CD8-positive, alpha-beta memory T cell (primary cell): ENCODE data around the gene STX1A. TPM values are rescaled to one million over a fixed set of nuclear protein-coding genes. Genes with fewer than 3 reads are reported as not detected.
A peak's percentile ranks its signal among the peaks of the same experiment; 100 is the strongest.
"Not testable (repeated sequence)": the region's sequence is repeated elsewhere in the genome, so short reads cannot be mapped to it uniquely, and the experiment has no call there.

Experiments
- CTCF ChIA-PET: fragments of 350-600 bp; sonication (Branson Sonifier 250); formaldehyde crosslinking; loops from one replicate; lab custom pipeline; 2021; ENCODE audit warnings: antibody characterized with exemption; lab: Charles Lee
- POLR2A ChIA-PET: fragments of 350-600 bp; sonication (Branson Sonifier 250); formaldehyde crosslinking; loops from one replicate; lab custom pipeline; 2021; ENCODE audit warnings: antibody characterized with exemption; lab: Charles Lee
- DNase-seq, 5 donors: peaks; one replicate each; pipeline versions ENCODE4 v3.0.0 to v3.0.0-alpha.2; 2020 to 2022; ENCODE audit warnings: mixed read lengths in 1 of 5
- H3K27ac ChIP-seq: one replicate; pipeline ENCODE4 v1.7.0; 2013; ENCODE audit warnings: low read depth, mild to moderate bottlenecking, low read length, moderate library complexity
- H3K27me3 ChIP-seq: 2 replicates; pipeline ENCODE4 v1.7.0; 2013; ENCODE audit warnings: low read length, mild to moderate bottlenecking; ENCODE audit not compliant: insufficient read depth, poor library complexity, severe bottlenecking
- H3K36me3 ChIP-seq: 2 replicates; pipeline ENCODE4 v1.7.0; 2013; ENCODE audit warnings: mild to moderate bottlenecking, low read length, moderate library complexity; ENCODE audit not compliant: insufficient read depth
- H3K4me1 ChIP-seq: 2 replicates; pipeline ENCODE4 v1.7.0; 2013; ENCODE audit warnings: mild to moderate bottlenecking, low read length, moderate library complexity; ENCODE audit not compliant: insufficient read depth
- H3K4me3 ChIP-seq: 2 replicates; pipeline ENCODE4 v1.7.0; 2013; ENCODE audit warnings: mild to moderate bottlenecking, low read length
- H3K9me3 ChIP-seq: 2 replicates; pipeline ENCODE4 v1.7.0; 2013; ENCODE audit warnings: mild to moderate bottlenecking, low read length
- H3K27ac Mint-ChIP-seq, 8 donors: one replicate each; pipeline ENCODE4 v1.8.0; 2020 to 2021; ENCODE audit warnings: mixed read lengths in 8 of 8, mild to moderate bottlenecking in 6 of 8, inconsistent platforms in 3 of 8, moderate library complexity in 3 of 8
- H3K27me3 Mint-ChIP-seq, 2 donors: one replicate each; pipeline ENCODE4 v1.8.0; 2020 to 2021; ENCODE audit warnings: mixed read lengths in 2 of 2, mild to moderate bottlenecking in 1 of 2, moderate library complexity in 1 of 2
- H3K36me3 Mint-ChIP-seq, 3 donors: one replicate each; pipeline ENCODE4 v1.8.0; 2020 to 2021; ENCODE audit warnings: mixed read lengths in 3 of 3, inconsistent platforms in 1 of 3, mild to moderate bottlenecking in 1 of 3
- H3K4me1 Mint-ChIP-seq, 3 donors: one replicate each; pipeline ENCODE4 v1.8.0; 2020 to 2021; ENCODE audit warnings: mixed read lengths in 3 of 3, inconsistent platforms in 1 of 3, mild to moderate bottlenecking in 1 of 3
- H3K4me3 Mint-ChIP-seq, 7 donors: one replicate each; pipeline ENCODE4 v1.8.0; 2020 to 2021; ENCODE audit warnings: mixed read lengths in 7 of 7, mild to moderate bottlenecking in 6 of 7, moderate library complexity in 4 of 7, inconsistent platforms in 2 of 7
- H3K9me3 Mint-ChIP-seq, 5 donors: one replicate each; pipeline ENCODE4 v1.8.0; 2020 to 2022; ENCODE audit warnings: mixed read lengths in 5 of 5, mild to moderate bottlenecking in 3 of 5, moderate library complexity in 2 of 5, inconsistent platforms in 1 of 5
- polyA plus RNA-seq: library from polyadenylated mRNA; unstranded; fragments of 300-500 nt; fragmentation: Illumina TruSeq; gene quantifications from one replicate; pipeline ENCODE4 v1.2.3, GENCODE V29; 2021
- total RNA-seq, 2 experiments: library from RNA; stranded (reverse); gene quantifications; one replicate each; pipeline ENCODE4 v1.2.3, GENCODE V29; 2021

STX1A gene
- total and polyA plus RNA-seq, 3 experiments from 2014 or later = 1.5 to 18.8 (median 18.4) TPM

DNA sequence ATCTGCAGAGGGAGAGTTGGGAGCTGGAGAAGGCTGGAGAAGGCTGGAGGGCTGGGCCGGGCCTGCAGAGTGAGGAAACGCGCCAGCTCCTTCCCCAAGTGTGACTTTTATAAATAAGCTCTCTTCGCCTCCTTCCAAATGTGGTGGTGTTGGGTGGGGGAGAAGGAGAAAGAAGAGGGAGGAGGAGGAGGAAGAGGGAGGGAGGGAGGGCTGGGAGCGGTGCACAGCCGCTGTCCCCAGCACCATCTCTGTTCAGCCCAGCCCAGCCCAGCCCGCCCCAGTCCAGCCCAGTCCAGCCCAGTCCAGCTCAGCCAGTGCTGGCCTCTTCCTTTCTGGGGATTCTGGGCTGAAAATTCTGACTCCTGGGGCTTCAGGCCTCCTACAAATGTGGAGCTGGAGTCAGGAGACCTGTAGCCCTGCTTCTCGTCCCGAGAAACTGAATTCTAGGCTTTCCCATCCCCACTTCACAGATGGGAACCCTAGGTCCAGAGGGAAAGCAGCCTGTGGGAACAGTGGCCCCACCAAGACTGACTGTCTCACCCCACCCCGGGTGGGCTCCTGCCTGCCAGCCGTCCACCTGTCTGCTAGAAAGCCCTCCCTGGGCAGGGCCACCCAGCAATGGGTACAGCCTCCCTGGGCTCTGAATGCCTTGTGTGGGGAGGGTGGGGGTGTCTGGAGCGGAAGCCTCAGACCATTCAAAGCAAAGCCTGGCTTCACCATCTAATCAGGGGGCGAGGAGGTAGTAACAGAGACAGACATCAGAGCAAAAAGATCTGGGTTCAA lies 2.3 kb downstream of the STX1A start:
- no peaks in the 10 kb centered on the region for H3K36me3 ChIP-seq
- peaks cover 18% of the 10 kb centered on the region for H3K4me1 ChIP-seq
- Mint-ChIP-seq H3K27ac (peak overlapping the region; percentile 30 to 97 (median 83)), H3K4me1 (peaks cover 22 to 30% (median 22%) of the 10 kb centered on the region in 3 donors), H3K27me3 (peaks cover 0 to 3% of the 10 kb centered on the region in 2 donors), H3K36me3 (peaks cover 0 to 1% (median 0%) of the 10 kb centered on the region in 3 donors), H3K4me3 (peak overlapping the region; percentile 80 to 92 (median 85)), H3K9me3 (peaks cover 0 to 2% (median 0%) of the 10 kb centered on the region in 5 donors)
- H3K27me3 ChIP-seq = no peaks in the 10 kb centered on the region
- no peak for DNase-seq
- peak overlapping the region; percentile 66 for H3K4me3 ChIP-seq
- ChIA-PET CTCF (interaction anchor here (1.0 to 4.1 kb wide), 5 partner anchors 8 to 111 kb away, joined by 3 to 14 read pairs (median 3); no protein-coding TSS in a partner anchor), POLR2A (interaction anchor here (0.6 to 0.8 kb wide), 4 partner anchors 19 to 139 kb away, joined by 4 read pairs; partner anchors contain the start of gene TBL2)
- H3K27ac ChIP-seq = no peak overlapping the region
- H3K9me3 ChIP-seq = no peaks in the 10 kb centered on the region

DNA sequence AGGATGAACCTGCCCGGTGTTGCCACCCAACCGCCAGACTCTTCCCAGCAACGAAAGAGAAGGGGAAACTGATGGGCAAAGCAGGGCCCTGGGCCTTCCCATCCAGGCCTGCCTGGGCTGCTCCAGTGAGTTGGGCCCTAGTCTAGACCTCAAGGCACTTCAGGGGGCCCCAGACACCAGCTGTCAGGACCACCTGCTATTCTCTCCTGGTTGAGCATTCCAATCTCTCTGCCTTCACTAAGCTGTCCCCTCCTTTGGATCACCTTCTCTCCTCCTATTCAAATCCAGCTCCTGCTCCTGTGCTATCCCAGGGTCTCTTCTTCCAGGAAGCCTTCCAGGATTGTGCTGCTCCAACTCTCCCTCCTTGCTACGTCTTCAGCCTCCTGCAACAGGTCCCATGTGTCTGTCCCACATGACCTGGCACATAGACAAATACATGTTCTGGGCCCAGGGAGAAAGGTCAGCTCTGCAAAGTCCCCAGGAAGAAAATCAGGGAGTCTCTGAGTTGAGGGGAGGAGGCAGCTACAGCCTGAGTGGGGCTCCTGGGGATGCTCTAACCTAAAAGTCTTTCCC lies 3.1 kb downstream of the STX1A start:
- H3K4me1 Mint-ChIP-seq = peaks cover 22 to 30% (median 22%) of the 10 kb centered on the region in 3 donors
- Histone ChIP-seq H3K4me3 (no peak overlapping the region), H3K4me1 (peaks cover 18% of the 10 kb centered on the region), H3K9me3 (no peaks in the 10 kb centered on the region), H3K27ac (no peak overlapping the region), H3K27me3 (no peaks in the 10 kb centered on the region), H3K36me3 (no peaks in the 10 kb centered on the region)
- peak overlapping the region in 1 of 7 donors; percentile 4 for H3K4me3 Mint-ChIP-seq
- peaks cover 0 to 3% of the 10 kb centered on the region in 2 donors for H3K27me3 Mint-ChIP-seq
- CTCF ChIA-PET = interaction anchor here (1.0 to 4.1 kb wide), 3 partner anchors 9 to 110 kb away, joined by 3 to 14 read pairs (median 8); no protein-coding TSS in a partner anchor
- DNase-seq = no peak
- peak overlapping the region in 4 of 8 donors; percentile 12 to 57 (median 26) for H3K27ac Mint-ChIP-seq
- H3K36me3 Mint-ChIP-seq = peaks cover 0 to 1% (median 0%) of the 10 kb centered on the region in 3 donors
- peaks cover 0 to 2% (median 0%) of the 10 kb centered on the region in 5 donors for H3K9me3 Mint-ChIP-seq
- POLR2A ChIA-PET = no interaction called here

DNA sequence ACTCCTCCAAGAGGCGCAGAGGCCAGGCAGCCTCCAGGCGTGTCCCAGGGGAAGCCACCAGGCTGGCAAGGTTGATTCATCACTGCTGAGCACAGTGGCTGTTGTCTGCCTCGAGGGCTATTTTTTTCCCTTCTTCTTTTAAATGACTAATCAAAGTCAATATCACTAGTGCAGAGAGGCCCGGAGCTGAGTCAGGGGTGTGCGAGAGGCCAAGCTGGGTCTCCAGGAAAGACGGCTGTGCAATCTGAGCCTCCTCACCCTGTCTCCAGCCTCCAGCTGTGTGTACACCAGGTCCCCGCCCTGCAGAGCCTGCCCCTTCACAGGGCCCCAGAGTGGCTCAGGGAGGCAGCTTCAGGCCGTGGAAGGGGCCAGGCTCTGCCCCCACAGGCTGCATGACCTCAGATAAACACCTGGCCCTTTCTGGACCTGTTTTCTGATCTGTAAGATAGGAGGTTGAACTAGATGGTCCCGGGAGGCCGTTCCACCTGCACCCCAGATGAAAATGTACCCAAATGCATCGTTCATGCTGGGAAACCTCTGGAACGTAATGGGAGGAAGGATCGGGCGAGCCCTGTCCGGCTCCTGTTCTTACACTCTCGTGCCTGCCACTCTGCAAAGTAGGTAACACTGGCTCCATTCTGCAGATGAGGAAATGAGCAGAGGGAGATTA lies 3.7 kb downstream of the STX1A start:
- Histone ChIP-seq H3K4me3 (no peak overlapping the region), H3K27ac (peak overlapping the region; percentile 16), H3K9me3 (no peaks in the 10 kb centered on the region), H3K27me3 (no peaks in the 10 kb centered on the region), H3K4me1 (peaks cover 18% of the 10 kb centered on the region), H3K36me3 (no peaks in the 10 kb centered on the region)
- POLR2A ChIA-PET = no interaction called here
- Mint-ChIP-seq H3K9me3 (peaks cover 0 to 2% (median 0%) of the 10 kb centered on the region in 5 donors), H3K4me1 (peaks cover 22 to 30% (median 22%) of the 10 kb centered on the region in 3 donors), H3K27ac (peak overlapping the region in 2 of 8 donors; percentile 30 to 31), H3K27me3 (peaks cover 0 to 3% of the 10 kb centered on the region in 2 donors), H3K36me3 (peaks cover 0 to 1% (median 0%) of the 10 kb centered on the region in 3 donors), H3K4me3 (no peak overlapping the region)
- CTCF ChIA-PET = interaction anchor here (0.8 to 4.1 kb wide), 3 partner anchors 10 to 110 kb away, joined by 3 to 14 read pairs (median 8); partner anchors contain the start of gene VPS37D
- DNase-seq = no peak

DNA sequence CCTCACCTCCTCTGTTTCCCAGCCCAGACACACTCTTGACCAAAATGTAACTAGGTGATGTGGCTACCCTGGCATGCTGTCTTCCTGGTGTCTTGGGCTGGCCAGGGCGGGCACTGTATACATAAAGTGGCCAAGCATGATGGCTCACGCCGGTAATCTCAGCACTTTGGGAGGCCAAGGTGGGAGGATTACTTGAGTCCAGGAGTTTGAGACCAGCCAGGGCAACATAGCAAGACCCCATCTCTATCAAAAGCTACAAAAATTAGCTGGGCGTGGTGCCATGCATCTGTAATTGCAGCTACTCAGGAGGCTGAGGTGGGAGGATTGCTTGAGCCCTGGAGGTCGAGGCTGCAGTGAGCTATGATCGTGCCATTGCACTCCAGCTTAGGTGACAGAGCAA lies 6.2 kb downstream of the STX1A start:
- H3K4me3 ChIP-seq, POLR2A ChIA-PET, H3K9me3 Mint-ChIP-seq, H3K27me3 ChIP-seq, H3K9me3 ChIP-seq, H3K27ac Mint-ChIP-seq, H3K36me3 Mint-ChIP-seq, H3K4me3 Mint-ChIP-seq, H3K36me3 ChIP-seq, H3K27ac ChIP-seq, H3K27me3 Mint-ChIP-seq, DNase-seq: not testable (repeated sequence)
- H3K4me1 ChIP-seq = peaks cover 12% of the 10 kb centered on the region
- CTCF ChIA-PET = interaction anchor here (2.1 to 2.2 kb wide), 2 partner anchors 12 to 107 kb away, joined by 5 to 6 read pairs; no protein-coding TSS in a partner anchor
- H3K4me1 Mint-ChIP-seq = peaks cover 17 to 19% (median 17%) of the 10 kb centered on the region in 3 donors

DNA sequence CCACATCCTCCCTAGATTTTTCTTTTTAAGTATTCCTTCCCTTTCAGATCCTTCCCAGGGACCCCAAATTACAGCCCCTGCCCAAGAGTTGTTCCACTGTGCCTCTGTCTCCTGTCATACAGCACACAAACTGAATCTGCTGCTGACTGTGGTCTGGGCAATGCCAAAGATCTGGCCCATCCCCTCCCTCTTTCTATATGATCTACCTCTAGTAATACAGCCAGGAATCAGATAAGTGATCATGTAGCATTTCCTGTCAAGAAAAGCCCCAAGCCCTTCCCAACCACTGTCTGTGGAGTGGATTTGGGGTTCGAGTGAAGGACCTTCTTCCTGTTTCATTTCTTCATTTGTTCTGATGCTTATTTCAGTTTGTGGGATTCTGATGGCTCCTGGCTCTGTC lies 6.7 kb downstream of the STX1A start:
- CTCF ChIA-PET = interaction anchor here (2.1 to 2.2 kb wide), 2 partner anchors 13 to 106 kb away, joined by 5 to 6 read pairs; no protein-coding TSS in a partner anchor
- no peaks in the 10 kb centered on the region for H3K27me3 ChIP-seq
- H3K4me1 ChIP-seq = peaks cover 7% of the 10 kb centered on the region
- Mint-ChIP-seq H3K36me3 (peaks cover 0 to 2% (median 1%) of the 10 kb centered on the region in 3 donors), H3K4me3 (no peak overlapping the region), H3K9me3 (no peaks in the 10 kb centered on the region), H3K27me3 (peaks cover 0 to 3% of the 10 kb centered on the region in 2 donors), H3K4me1 (peaks cover 11 to 13% (median 12%) of the 10 kb centered on the region in 3 donors), H3K27ac (peak overlapping the region in 1 of 8 donors; percentile 66)
- H3K27ac ChIP-seq = no peak overlapping the region
- no peaks in the 10 kb centered on the region for H3K36me3 ChIP-seq
- no peak for DNase-seq
- no peak overlapping the region for H3K4me3 ChIP-seq
- H3K9me3 ChIP-seq = no peaks in the 10 kb centered on the region
- POLR2A ChIA-PET = interaction anchor here (0.6 kb wide), 1 partner anchor 105 kb away, joined by 6 read pairs; no protein-coding TSS in a partner anchor

DNA sequence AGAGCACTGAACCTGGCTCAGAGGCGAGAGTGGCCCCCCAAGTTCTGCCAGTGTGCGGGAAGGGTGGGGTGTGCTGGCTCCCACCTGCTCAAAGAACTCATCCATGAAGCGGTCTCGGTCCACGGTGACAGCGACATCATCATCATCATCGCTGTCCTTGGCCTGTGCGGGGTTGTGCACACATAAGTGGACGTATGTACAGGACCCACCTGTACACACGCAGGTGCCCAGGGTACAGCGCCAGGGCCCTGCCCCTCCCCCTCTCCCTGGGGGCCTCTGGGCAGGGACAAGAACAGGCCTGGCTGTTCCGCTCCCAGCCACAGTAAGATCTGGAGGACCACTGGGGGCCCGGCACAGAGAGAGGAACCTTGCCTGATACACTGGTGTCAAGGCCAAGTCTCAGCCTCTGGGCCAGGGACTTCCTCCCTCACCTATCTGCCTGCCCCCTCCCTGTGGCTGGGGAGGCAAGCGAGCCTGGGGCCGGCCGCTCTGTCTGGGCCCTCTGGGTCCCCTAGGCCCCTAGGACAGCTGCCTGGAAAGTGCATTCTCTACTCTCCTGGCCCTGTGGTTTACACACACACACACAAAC lies 10.4 kb downstream of the STX1A start:
- Mint-ChIP-seq H3K36me3 (peaks cover 0 to 2% (median 1%) of the 10 kb centered on the region in 3 donors), H3K27me3 (no peaks in the 10 kb centered on the region), H3K27ac (no peak overlapping the region), H3K4me1 (peaks cover 4 to 7% (median 5%) of the 10 kb centered on the region in 3 donors), H3K9me3 (no peaks in the 10 kb centered on the region), H3K4me3 (no peak overlapping the region)
- H3K36me3 ChIP-seq = no peaks in the 10 kb centered on the region
- DNase-seq = no peak
- peaks cover 6% of the 10 kb centered on the region for H3K4me1 ChIP-seq
- H3K9me3 ChIP-seq = no peaks in the 10 kb centered on the region
- ChIA-PET POLR2A (no interaction called here), CTCF (interaction anchor here (1.0 to 1.1 kb wide), 2 partner anchors 11 to 16 kb away, joined by 4 read pairs; no protein-coding TSS in a partner anchor)
- no peak overlapping the region for H3K27ac ChIP-seq
- no peaks in the 10 kb centered on the region for H3K27me3 ChIP-seq
- H3K4me3 ChIP-seq = no peak overlapping the region

DNA sequence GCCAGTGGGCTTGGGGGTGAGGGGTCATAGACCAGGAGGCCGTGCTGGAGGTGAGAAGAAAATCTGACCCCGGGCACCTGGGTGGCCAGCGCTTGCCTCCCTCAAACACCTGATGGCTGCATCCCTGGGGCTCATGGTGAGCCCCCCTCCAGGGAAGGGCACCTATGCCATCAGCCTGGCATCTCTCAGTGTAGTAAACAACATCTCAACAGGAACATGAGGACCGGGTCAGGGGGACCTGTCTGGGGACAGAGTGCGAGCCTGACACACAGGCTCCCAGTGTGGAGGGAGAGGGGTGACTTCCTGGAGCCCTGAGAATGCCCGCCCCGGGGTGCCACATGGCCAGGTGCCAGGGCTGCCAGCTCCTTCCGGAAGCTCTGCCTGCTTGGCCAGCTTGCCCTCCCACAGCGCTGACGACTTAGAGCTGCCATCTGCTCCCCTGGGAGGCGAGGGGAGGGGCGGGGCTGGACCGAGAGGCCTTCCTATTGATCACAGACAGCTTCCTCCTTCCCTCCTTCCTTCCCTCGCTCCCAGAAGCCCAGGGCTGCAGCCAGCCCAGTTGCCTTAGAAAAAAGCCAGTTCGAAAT lies 12.3 kb downstream of the STX1A start:
- Mint-ChIP-seq H3K36me3 (peaks cover 0 to 9% (median 0%) of the 10 kb centered on the region in 3 donors), H3K4me1 (peaks cover 0 to 4% (median 0%) of the 10 kb centered on the region in 3 donors), H3K4me3 (no peak overlapping the region), H3K9me3 (no peaks in the 10 kb centered on the region), H3K27ac (peak overlapping the region in 1 of 8 donors; percentile 47), H3K27me3 (no peaks in the 10 kb centered on the region)
- Histone ChIP-seq H3K27ac (no peak overlapping the region), H3K4me1 (peaks cover 6% of the 10 kb centered on the region), H3K36me3 (no peaks in the 10 kb centered on the region), H3K9me3 (no peaks in the 10 kb centered on the region), H3K4me3 (no peak overlapping the region), H3K27me3 (no peaks in the 10 kb centered on the region)
- DNase-seq = no peak
- ChIA-PET CTCF (no interaction called here), POLR2A (no interaction called here)
